Mucosa of descending colon (tissue), 3 donors: Measurements from ENCODE around the gene FBXW5. TPM values are rescaled to one million over a fixed set of nuclear protein-coding genes. Genes with fewer than 3 reads are reported as not detected.

Experiments
- ATAC-seq: fragments of 200-7000 bp; cut with Tn5 transposase; one replicate; pipeline ENCODE4 v1.9.1; 2020; ENCODE audit warnings: mild to moderate bottlenecking, moderate library complexity
- DNase-seq, 3 donors: peaks; one replicate each; pipeline ENCODE4 v3.0.0-alpha.2; 2020
- H3K36me3 ChIP-seq: fragments of 200-600 bp; one replicate; pipeline ENCODE4 v1.8.0; 2021; ENCODE audit warnings: low read depth, mild to moderate bottlenecking
- H3K4me1 ChIP-seq: fragments of 200-600 bp; one replicate; pipeline ENCODE4 v1.8.0; 2021; ENCODE audit warnings: low read depth, mild to moderate bottlenecking
- H3K4me3 ChIP-seq: fragments of 200-600 bp; one replicate; pipeline ENCODE4 v1.8.0; 2021; ENCODE audit warnings: mild to moderate bottlenecking
- H3K9me3 ChIP-seq: fragments of 200-600 bp; one replicate; pipeline ENCODE4 v1.8.0; 2021; ENCODE audit warnings: mild to moderate bottlenecking
- intact Hi-C, 2 donors: fragments of 100-400 bp; cut with DNase I in 1 of 2; cut with micrococcal nuclease in 1 of 2; formaldehyde crosslinking; loops; one replicate each; pipeline versions ENCODE4 v1.11.0 to v1.11.1; 2022; cut with DNase I, micrococcal nuclease
- total RNA-seq, 3 donors: library from RNA; stranded (reverse); fragmentation: NEBNext Ultra II Directional in 2 of 3; extraction: Animal tissue kit (Norgen Biotek cat#: 25700) in 2 of 3; gene quantifications; one replicate each; pipeline versions ENCODE4 v1.2.1 to v1.2.4, GENCODE V29; 2021 to 2023
- TF ChIP-seq, protein P1 (sequence below): fragments of 200-600 bp; IDR thresholded peaks from one replicate; pipeline ENCODE4 v1.8.0; 2022; ENCODE audit warnings: antibody characterized with exemption, mild to moderate bottlenecking
- donor health status: DM: no; HTN: no; CAD: no; lungs with moderate emphysema.
- donor health status: DM: no; HTN: no; CAD: no.
- donor health status: DM: no; HTN: yes; CAD: no.

The FBXW5 gene
- total RNA-seq, 3 donors from 2014 or later = 127 to 197 (median 142) TPM

DNA sequence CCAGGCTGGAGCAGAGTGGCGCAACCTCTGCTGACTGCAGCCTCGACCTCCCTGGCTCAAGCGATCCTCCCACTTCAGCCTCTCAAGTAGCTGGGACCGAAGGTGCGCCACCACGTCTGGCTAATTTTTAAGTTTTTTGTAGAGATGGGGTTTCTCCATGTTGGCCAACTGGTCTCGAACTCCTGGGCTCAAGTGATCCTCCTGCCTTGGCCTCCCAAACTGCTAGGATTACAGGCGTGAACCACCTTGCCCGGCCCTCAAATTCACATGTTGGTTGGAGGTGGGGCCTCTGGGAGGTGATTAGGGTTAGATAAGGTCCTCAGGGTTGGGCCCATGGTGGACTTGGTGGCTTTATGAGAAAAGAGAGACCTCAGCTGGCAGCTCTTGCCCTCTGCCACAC, 17.6 kb upstream of the FBXW5 start:
- TF ChIP-seq, protein P1, sequence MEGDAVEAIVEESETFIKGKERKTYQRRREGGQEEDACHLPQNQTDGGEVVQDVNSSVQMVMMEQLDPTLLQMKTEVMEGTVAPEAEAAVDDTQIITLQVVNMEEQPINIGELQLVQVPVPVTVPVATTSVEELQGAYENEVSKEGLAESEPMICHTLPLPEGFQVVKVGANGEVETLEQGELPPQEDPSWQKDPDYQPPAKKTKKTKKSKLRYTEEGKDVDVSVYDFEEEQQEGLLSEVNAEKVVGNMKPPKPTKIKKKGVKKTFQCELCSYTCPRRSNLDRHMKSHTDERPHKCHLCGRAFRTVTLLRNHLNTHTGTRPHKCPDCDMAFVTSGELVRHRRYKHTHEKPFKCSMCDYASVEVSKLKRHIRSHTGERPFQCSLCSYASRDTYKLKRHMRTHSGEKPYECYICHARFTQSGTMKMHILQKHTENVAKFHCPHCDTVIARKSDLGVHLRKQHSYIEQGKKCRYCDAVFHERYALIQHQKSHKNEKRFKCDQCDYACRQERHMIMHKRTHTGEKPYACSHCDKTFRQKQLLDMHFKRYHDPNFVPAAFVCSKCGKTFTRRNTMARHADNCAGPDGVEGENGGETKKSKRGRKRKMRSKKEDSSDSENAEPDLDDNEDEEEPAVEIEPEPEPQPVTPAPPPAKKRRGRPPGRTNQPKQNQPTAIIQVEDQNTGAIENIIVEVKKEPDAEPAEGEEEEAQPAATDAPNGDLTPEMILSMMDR = no peak
- DNase-seq (no peak), ATAC-seq (no peak)
- Histone ChIP-seq H3K9me3 (no peaks in the 10 kb centered on the region), H3K4me1 (peaks cover 9% of the 10 kb centered on the region), H3K36me3 (no peaks in the 10 kb centered on the region), H3K4me3 (no peak overlapping the region)
- intact Hi-C loops = no loop called here

- intact Hi-C loops = no loop called here
- no peak for DNase-seq
These were observed 16.9 kb upstream of the FBXW5 start for GRCh38 chr9:136961279-136962065.

GRCh38 chr9:136960938-136961275, 16.4 kb upstream of the FBXW5 start:
- ATAC-seq = no peak
- H3K9me3 ChIP-seq = no peaks in the 10 kb centered on the region
- H3K36me3 ChIP-seq = no peaks in the 10 kb centered on the region
- TF ChIP-seq, protein P1 = no peak
- intact Hi-C loops = no loop called here
- H3K4me3 ChIP-seq = no peak overlapping the region
- peaks cover 9% of the 10 kb centered on the region for H3K4me1 ChIP-seq
- DNase-seq = no peak

More at GRCh38 chr9:136961279-136962065, 16.9 kb upstream of the FBXW5 start:
- Histone ChIP-seq H3K4me3 (no peak overlapping the region), H3K4me1 (peaks cover 9% of the 10 kb centered on the region), H3K36me3 (no peaks in the 10 kb centered on the region), H3K9me3 (no peaks in the 10 kb centered on the region)
- TF ChIP-seq, protein P1 = no peak
- ATAC-seq = no peak

- Histone ChIP-seq H3K9me3 (no peaks in the 10 kb centered on the region), H3K36me3 (no peaks in the 10 kb centered on the region), H3K4me1 (peaks cover 9% of the 10 kb centered on the region), H3K4me3 (no peak overlapping the region)
- TF ChIP-seq, protein P1 = no peak
- intact Hi-C loops = no loop called here
- ATAC-seq = peak; percentile 10
- DNase-seq = peak in 1 of 3 donors; percentile 70
These were observed 15.8 kb upstream of the FBXW5 start for GRCh38 chr9:136960212-136960937.

- intact Hi-C loops = no loop called here
- no peaks in the 10 kb centered on the region for H3K36me3 ChIP-seq
- TF ChIP-seq, protein P1 = no peak
- ATAC-seq (no peak), DNase-seq (no peak)
- H3K4me3 ChIP-seq = no peak overlapping the region
- H3K9me3 ChIP-seq = no peaks in the 10 kb centered on the region
- H3K4me1 ChIP-seq = peaks cover 4% of the 10 kb centered on the region
These were observed 14.6 kb upstream of the FBXW5 start for GRCh38 chr9:136958898-136959850.
